H1 (cell line): ENCODE results near the gene HDHD2. TPM values are rescaled to one million over a fixed set of nuclear protein-coding genes. Genes with fewer than 3 reads are reported as not detected.
"Not testable (repeated sequence)": the region's sequence is repeated elsewhere in the genome, so short reads cannot be mapped to it uniquely, and the experiment has no call there.

Experiments
- CTCF ChIA-PET: fragments of 300-600 bp; sonication (Branson Sonifier 250); formaldehyde crosslinking; loops from one replicate; lab custom pipeline; 2021; ENCODE audit not compliant: partially characterized antibody; lab: Charles Lee
- POLR2A ChIA-PET: fragments of 300-600 bp; sonication (Branson Sonifier 250); formaldehyde crosslinking; loops from one replicate; lab custom pipeline; 2021; ENCODE audit warnings: inconsistent platforms; ENCODE audit not compliant: partially characterized antibody; lab: Charles Lee
- DNase-seq, 2 experiments: peaks; one replicate each; pipeline versions ENCODE4 v3.0.0 to v3.0.0-alpha.2; 2010 to 2022; ENCODE audit warnings: low spot score in 2 of 2, low read depth in 1 of 2, mixed read lengths in 1 of 2
- FAIRE-seq: peaks from 2 replicates; lab custom pipeline; 2011; peaks lifted over from hg19 to GRCh38; lab: Jason Lieb, UNC
- H2AFZ ChIP-seq: 2 replicates; pipeline ENCODE4 v1.8.1; 2012; ENCODE audit warnings: low read length, inconsistent platforms
- H2AK5ac ChIP-seq: 2 replicates; pipeline ENCODE4 v1.6.1; 2013; ENCODE audit warnings: low read depth, low read length
- H2BK120ac ChIP-seq: replicated peaks from 2 replicates; pipeline ENCODE3; 2013; ENCODE audit warnings: low read depth, low read length, inconsistent platforms
- H2BK12ac ChIP-seq: 2 replicates; pipeline ENCODE4 v1.6.1; 2013; ENCODE audit warnings: low read depth, low read length
- H2BK15ac ChIP-seq: 2 replicates; pipeline ENCODE4 v1.6.1; 2013; ENCODE audit warnings: low read length
- H2BK20ac ChIP-seq: 2 replicates; pipeline ENCODE4 v1.6.1; 2013; ENCODE audit warnings: low read length
- H2BK5ac ChIP-seq: 2 replicates; pipeline ENCODE4 v1.6.1; 2013; ENCODE audit warnings: low read depth, low read length
- H3K14ac ChIP-seq: 2 replicates; pipeline ENCODE4 v1.6.1; 2013; ENCODE audit warnings: inconsistent platforms; ENCODE audit not compliant: insufficient read length
- H3K18ac ChIP-seq: 2 replicates; pipeline ENCODE4 v1.6.1; 2013; ENCODE audit warnings: low read length; ENCODE audit errors: extremely low read depth
- H3K23ac ChIP-seq: 2 replicates; pipeline ENCODE4 v1.6.1; 2013; ENCODE audit warnings: inconsistent platforms; ENCODE audit not compliant: insufficient read length
- H3K23me2 ChIP-seq: 2 replicates; pipeline ENCODE4 v1.6.1; 2013; ENCODE audit warnings: low read depth, low read length
- H3K27ac ChIP-seq: 2 replicates; pipeline ENCODE4 v1.6.1; 2011; ENCODE audit warnings: low read depth, low read length, inconsistent platforms
- H3K27me3 ChIP-seq, 4 experiments: replicated peaks in 1 of 4; 1 replicate in 1 of 4; 2 replicates in 3 of 4; pipeline versions ENCODE4 v1.6.1 to v1.8.1; 2011 to 2013; ENCODE audit warnings: low read length in 3 of 4, mild to moderate bottlenecking in 3 of 4, inconsistent platforms in 2 of 4, mixed read lengths in 2 of 4, moderate library complexity in 1 of 4; ENCODE audit not compliant: control insufficient read depth in 3 of 4, insufficient read depth in 3 of 4; ENCODE audit errors: extremely low read depth in 1 of 4
- H3K36me3 ChIP-seq, 4 experiments: 2 replicates each; pipeline versions ENCODE4 v1.6.1 to v1.8.1; 2011 to 2013; ENCODE audit warnings: mild to moderate bottlenecking in 4 of 4, low read length in 3 of 4, moderate library complexity in 2 of 4, control low read depth in 1 of 4, inconsistent platforms in 1 of 4; ENCODE audit not compliant: insufficient read depth in 4 of 4, control insufficient read depth in 2 of 4
- H3K4ac ChIP-seq: replicated peaks from 2 replicates; pipeline ENCODE3; 2013; ENCODE audit warnings: low read length, low read depth, mixed read lengths, inconsistent platforms; ENCODE audit not compliant: insufficient read length
- H3K4me1 ChIP-seq, 4 experiments: replicated peaks in 1 of 4; 1 replicate in 1 of 4; 2 replicates in 3 of 4; pipeline versions ENCODE4 v1.6.1 to v1.8.1; 2011 to 2013; ENCODE audit warnings: low read length in 3 of 4, inconsistent platforms in 2 of 4, mixed read lengths in 1 of 4; ENCODE audit not compliant: insufficient read depth in 4 of 4, control insufficient read depth in 3 of 4
- H3K4me2 ChIP-seq, 2 experiments: 2 replicates each; pipeline versions ENCODE4 v1.6.1 to v1.8.1; 2011 to 2013; ENCODE audit warnings: low read depth in 2 of 2, low read length in 2 of 2, control low read depth in 1 of 2, inconsistent platforms in 1 of 2, mild to moderate bottlenecking in 1 of 2; ENCODE audit not compliant: insufficient read depth in 1 of 2
- H3K4me3 ChIP-seq, 4 experiments: fragments of 200-600, 300-600 bp in 1 of 4; sonication (generic), shearing (Covaris generic), sonication (Bioruptor Twin) in 1 of 4; 2 replicates each; pipeline versions ENCODE4 v1.5.1 to v1.8.1; 2011 to 2016; ENCODE audit warnings: low read length in 4 of 4, low read depth in 3 of 4, control low read depth in 2 of 4, inconsistent platforms in 2 of 4, mild to moderate bottlenecking in 2 of 4, mixed read lengths in 1 of 4, moderate library complexity in 1 of 4; ENCODE audit not compliant: insufficient read depth in 2 of 4; ENCODE audit errors: extremely low read depth in 1 of 4
- H3K56ac ChIP-seq: replicated peaks from 2 replicates; pipeline ENCODE3; 2013; ENCODE audit warnings: low read depth, mild to moderate bottlenecking, mixed read lengths, low read length, inconsistent platforms; ENCODE audit not compliant: insufficient read length
- H3K79me1 ChIP-seq: 2 replicates; pipeline ENCODE4 v1.6.1; 2013; ENCODE audit warnings: low read depth, low read length, control low read depth
- H3K79me2 ChIP-seq, 2 experiments: 2 replicates each; pipeline versions ENCODE4 v1.6.1 to v1.8.1; 2012 to 2013; ENCODE audit warnings: low read length in 2 of 2, mild to moderate bottlenecking in 2 of 2, inconsistent platforms in 1 of 2; ENCODE audit not compliant: insufficient read depth in 2 of 2, control insufficient read depth in 1 of 2
- H3K9ac ChIP-seq, 4 experiments: replicated peaks in 1 of 4; 1 replicate in 1 of 4; 2 replicates in 3 of 4; pipeline versions ENCODE4 v1.6.1 to v1.8.1; 2011 to 2013; ENCODE audit warnings: low read depth in 3 of 4, low read length in 3 of 4, control low read depth in 2 of 4, mild to moderate bottlenecking in 2 of 4, moderate library complexity in 2 of 4, inconsistent platforms in 1 of 4; ENCODE audit errors: extremely low read depth in 1 of 4
- H3K9me3 ChIP-seq, 2 experiments: 2 replicates each; pipeline versions ENCODE4 v1.6.1 to v1.8.1; 2012 to 2013; ENCODE audit warnings: mild to moderate bottlenecking in 2 of 2, moderate library complexity in 2 of 2, control low read depth in 1 of 2, inconsistent platforms in 1 of 2, low read depth in 1 of 2, low read length in 1 of 2, mixed read lengths in 1 of 2; ENCODE audit not compliant: insufficient read depth in 2 of 2
- H4K20me1 ChIP-seq, 2 experiments: replicated peaks in 1 of 2; 2 replicates each; pipeline versions ENCODE3 to v1.8.1; 2011 to 2013; ENCODE audit warnings: inconsistent platforms in 2 of 2, low read length in 2 of 2, mild to moderate bottlenecking in 1 of 2; ENCODE audit not compliant: insufficient read depth in 2 of 2, control insufficient read depth in 1 of 2
- H4K5ac ChIP-seq: 2 replicates; pipeline ENCODE4 v1.6.1; 2013; ENCODE audit warnings: low read length, low read depth, mixed read lengths, inconsistent platforms; ENCODE audit not compliant: insufficient read length
- H4K8ac ChIP-seq: 2 replicates; pipeline ENCODE4 v1.8.0; 2013; ENCODE audit warnings: mild to moderate bottlenecking, moderate library complexity, low read length, inconsistent platforms; ENCODE audit not compliant: insufficient read depth; ENCODE audit errors: extremely low read depth
- H4K91ac ChIP-seq: replicated peaks from 2 replicates; pipeline ENCODE3; 2013; ENCODE audit warnings: low read length, mixed read lengths, inconsistent platforms; ENCODE audit not compliant: insufficient read length
- JUND ChIP-seq: IDR thresholded peaks from 2 replicates; pipeline ENCODE4 v1.6.1; 2011; ENCODE audit warnings: mild to moderate bottlenecking, improper control_type of control experiment, low read length
- WGBS, 2 experiments: shearing (Covaris generic) in 1 of 2; methylation state at CpG; one replicate each; pipeline versions ENCODE4 v1.1.6 to v1.1.7; 2013 to 2015; ENCODE audit warnings: low lambda C conversion rate in 2 of 2, mixed read lengths in 2 of 2, inconsistent platforms in 1 of 2, low coverage in 1 of 2, missing lambda C conversion rate in 1 of 2; ENCODE audit not compliant: insufficient replicate concordance in 2 of 2, insufficient coverage in 1 of 2, insufficient read length in 1 of 2; ENCODE audit errors: extremely low coverage in 1 of 2, missing lambda C conversion rate in 1 of 2; 5-methylcytosine and 5-hydroxymethylcytosine counted together
- polyA plus RNA-seq, 7 experiments: library from polyadenylated mRNA; depleted of rRNA in 3 of 7; stranded (reverse) in 5 of 7; unstranded in 2 of 7; fragments of >200 nt in 5 of 7; fragments of 200-250 nt in 2 of 7; gene quantifications; 1 replicate in 5 of 7; 2 replicates in 1 of 7; 4 replicates in 1 of 7; pipeline versions ENCODE4 v1.2.1 to v1.2.3, GENCODE V29; 2011 to 2013; ENCODE audit warnings: missing spikeins in 2 of 7, mixed read lengths in 2 of 7
- total RNA-seq: library from RNA; stranded (reverse); fragmentation: NEBNext Ultra II Directional; extraction: Animal tissue kit (Norgen Biotek cat#: 25700); gene quantifications from 2 replicates; pipeline ENCODE4 v1.2.1, GENCODE V29; 2021

Gene HDHD2
- total and polyA plus RNA-seq, 2 of the 8 experiments (the other 6 are each of a cell fraction or from before 2014, with no cell fraction given), result 16.7 to 42.7 TPM

- H3K9ac ChIP-seq, H3K9me3 ChIP-seq, H2BK5ac ChIP-seq, H2BK15ac ChIP-seq, H3K4me2 ChIP-seq, H2BK20ac ChIP-seq, H2AFZ ChIP-seq, H4K20me1 ChIP-seq, H2BK12ac ChIP-seq, H3K56ac ChIP-seq, H3K18ac ChIP-seq, H4K5ac ChIP-seq, H3K4ac ChIP-seq, H4K91ac ChIP-seq, H3K23ac ChIP-seq, H2AK5ac ChIP-seq, H3K27ac ChIP-seq, H3K27me3 ChIP-seq, H3K79me1 ChIP-seq, DNase-seq, H3K4me3 ChIP-seq: not testable (repeated sequence)
- 92% methylated on average over 16 of the region's 16 CpGs; no CpG with 5 or more reads in 1 of the 2 experiments for WGBS, 2 experiments
- ChIA-PET CTCF (interaction anchor here (0.6 to 1.4 kb wide), 2 partner anchors 9 to 46 kb away, joined by 3 to 5 read pairs; no protein-coding TSS in a partner anchor), POLR2A (interaction anchor here (1.5 kb wide), 2 partner anchors 8 to 9 kb away, joined by 3 to 10 read pairs; partner anchors contain the start of gene HDHD2)
- Histone ChIP-seq H3K36me3 (peaks cover 0 to 22% (median 4%) of the 10 kb centered on the region in 4 experiments; a peak in 3 of 8 replicates), H4K8ac (peak overlapping the region; percentile 57; the same call in 1 of the 2 replicates), H3K79me2 (peaks cover 0 to 49% of the 10 kb centered on the region in 2 experiments; a peak in 3 of 4 replicates)
- TF ChIP-seq JUND, result peak; percentile 27; the same call in 1 of the 2 replicates
- TF ChIP-seq, all 59 proteins: peak for 1; not testable (repeated sequence) for 58
- not testable (repeated sequence) for FAIRE-seq, H3K23me2 ChIP-seq, H3K14ac ChIP-seq, H3K4me1 ChIP-seq, H2BK120ac ChIP-seq
Observed at GRCh38 chr18:47158404-47158803, 8.1 kb upstream of the HDHD2 start.
